GM18868 (cell line): ENCODE measurements around the gene BMERB1.

Experiments used
- ATAC-seq: cut with Tn5 transposase; IDR thresholded peaks from one replicate; pipeline ENCODE4 v1.9.1; 2021; ENCODE audit warnings: mild to moderate bottlenecking, moderate library complexity; ENCODE audit not compliant: unreplicated experiment

BMERB1 gene

GRCh38 chr16:15493466-15494180, 59.2 kb downstream of the BMERB1 start:
- no peak for ATAC-seq

GRCh38 chr16:15494236-15494635, 59.8 kb downstream of the BMERB1 start:
- ATAC-seq = no peak

DNA sequence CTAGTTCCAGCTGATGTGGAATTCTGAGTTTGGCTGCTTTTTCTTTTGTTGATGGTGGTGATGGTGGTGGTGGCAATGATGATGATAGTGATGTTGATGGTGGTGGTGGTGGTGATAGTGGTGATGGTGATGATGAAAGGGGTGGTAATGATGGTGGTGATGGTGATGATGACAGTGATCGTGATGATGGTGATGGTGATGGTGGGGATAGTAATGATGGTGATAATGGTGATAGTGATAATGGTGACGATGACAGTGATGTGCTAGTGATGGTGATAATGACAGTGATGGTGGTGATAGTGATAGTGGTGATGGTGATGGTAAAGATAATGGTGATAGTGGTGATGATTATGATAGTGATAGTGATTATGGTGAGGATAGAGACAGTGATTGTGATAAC, 61.5 kb downstream of the BMERB1 start:
- ATAC-seq = no peak

DNA sequence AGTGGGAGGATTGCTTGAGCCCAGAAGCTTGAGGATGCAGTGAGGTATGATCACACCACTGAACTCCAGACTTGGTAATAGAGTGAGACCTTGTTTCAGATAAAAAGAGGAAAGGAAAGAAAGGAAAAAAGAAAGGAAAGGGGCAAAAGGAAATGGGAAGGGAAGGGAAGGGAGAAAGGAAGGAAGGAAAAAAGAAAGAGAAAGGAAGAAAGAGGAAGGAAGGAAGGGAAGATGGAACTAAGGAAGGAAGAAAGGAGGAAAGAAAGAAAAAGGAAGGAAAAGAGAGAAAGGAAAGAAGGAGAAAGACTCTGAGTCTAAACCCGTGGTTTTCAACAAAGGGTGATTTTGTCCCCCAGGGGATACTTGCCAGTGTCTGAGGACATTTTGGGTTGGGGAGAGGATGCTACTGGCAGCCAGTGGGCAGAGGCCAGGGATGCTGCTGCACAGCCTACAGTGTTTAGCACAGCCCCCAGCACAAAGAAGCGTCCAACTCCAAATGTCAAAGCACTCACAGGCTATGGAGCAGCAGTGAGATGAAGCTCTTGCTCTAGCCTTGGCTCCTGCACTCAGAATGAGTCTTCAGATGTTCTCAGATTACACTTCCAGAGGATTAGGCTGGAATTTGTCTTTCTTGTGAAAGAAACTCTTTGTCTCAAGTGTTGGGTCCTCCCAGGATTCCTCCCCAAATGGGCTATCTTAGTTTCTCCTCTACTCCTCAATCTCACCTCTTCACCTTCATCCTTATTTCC, 64.2 kb downstream of the BMERB1 start:
- no peak for ATAC-seq

DNA sequence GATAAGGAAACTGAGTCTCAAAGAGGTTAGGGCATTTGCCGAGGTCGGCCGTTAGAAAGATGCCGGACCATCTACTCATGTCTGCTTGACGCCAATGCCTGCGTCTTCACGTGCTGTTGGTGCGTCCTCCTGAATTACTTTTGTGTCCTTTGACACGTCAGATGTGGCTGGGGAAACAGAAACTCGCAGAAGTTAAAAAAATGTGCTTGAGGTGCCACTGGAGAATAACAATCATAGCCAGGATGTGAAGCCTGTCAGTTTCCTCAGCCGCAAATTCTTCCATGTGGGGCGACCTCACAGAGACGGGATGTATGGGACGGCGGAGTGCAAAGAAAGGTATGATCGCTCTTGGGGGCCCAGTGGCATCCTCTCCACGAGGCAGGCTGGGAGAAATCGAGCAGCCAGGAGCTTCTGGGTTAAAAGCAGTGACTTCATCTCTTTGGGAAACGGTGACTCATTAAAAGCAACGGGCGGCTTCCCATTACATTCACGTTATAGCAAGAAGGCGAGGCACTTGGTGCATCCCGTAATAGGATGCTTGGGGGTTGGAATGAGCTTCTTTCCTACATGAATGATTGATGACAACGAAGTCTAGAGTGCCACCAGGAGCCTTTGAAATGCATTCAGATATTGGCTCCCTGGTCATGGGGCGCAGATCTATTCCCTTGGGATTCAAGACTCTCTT, 67.8 kb downstream of the BMERB1 start:
- no peak for ATAC-seq

DNA sequence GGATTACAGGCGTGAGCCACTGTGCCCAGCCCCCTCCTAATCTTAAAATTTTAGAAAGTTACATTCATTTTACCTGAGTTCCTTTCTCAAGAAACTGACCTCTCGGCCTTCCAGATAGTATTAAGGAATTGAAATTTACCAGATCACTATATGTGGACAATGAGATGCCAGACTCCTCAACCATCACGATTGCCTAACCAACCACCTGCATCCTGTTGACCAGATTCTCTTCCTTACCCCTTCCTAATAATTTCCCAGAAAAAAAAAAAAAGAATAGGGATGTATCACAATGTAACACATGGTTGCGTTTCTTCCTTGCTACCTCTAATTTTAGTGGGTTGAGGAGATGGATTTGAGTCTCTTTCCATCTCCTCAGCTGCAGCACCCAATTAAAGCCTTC, 72.1 kb downstream of the BMERB1 start:
- ATAC-seq = no peak

DNA sequence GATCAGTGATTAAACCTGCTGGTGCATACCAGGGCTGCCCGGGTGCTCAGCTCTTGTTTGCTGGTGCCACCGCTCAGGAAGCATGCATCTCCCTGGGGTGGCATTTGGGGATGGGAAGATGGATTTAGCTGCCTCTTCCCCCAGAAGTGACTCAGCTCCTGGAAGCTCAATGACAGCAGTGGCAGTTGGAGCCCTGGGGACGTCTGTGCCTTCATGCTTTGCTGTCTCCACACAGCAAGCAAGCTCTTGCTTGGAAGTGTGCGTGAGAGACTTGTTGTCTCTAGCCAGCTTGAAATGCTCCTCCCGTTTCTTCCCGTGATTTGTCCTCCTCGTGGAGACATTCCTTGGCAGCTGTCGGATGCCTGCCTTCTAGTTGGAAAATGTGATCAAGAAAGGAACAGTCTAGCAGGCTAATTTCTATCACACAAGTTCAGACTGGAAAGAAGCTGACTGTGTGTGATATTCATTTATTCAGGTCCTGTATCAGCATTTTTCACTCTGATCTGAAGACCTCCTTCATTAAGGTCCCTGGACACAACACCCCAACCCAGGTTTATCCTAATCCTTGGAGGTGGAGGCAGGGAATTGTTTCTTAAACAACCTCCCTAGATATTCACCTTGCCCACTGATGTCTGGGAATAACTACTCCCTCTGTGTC, 73.0 kb downstream of the BMERB1 start:
- ATAC-seq = no peak

DNA sequence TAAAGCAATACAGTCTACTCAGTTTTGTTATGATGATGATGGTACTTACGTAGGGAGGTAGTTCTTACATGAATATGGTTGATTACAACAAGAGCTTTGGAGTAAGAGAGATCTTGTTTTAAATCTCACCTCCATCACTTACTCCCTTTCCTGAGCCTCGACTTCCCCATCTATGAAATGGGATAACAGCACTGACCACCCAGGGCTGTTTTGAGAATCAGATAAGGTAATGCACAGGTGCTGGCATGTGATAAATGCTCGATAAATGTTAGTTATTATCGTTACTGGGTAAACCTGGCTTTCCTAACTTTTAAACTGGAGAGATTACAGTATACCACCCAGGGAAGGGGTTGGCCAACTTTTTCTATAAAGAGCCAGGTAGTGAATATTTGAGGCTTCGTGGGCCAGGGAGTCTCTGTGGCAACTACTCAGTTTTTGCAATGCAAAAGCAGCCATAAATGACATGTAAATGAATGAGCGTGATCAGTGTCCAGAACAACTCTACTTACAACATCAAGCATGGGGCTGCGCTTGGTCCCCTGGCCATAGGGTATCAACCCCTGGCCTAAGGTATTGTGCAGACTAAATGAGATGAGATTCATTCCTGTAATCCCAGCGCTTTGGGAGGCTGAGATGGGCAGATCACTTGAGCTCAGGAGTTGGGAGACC, 73.7 kb downstream of the BMERB1 start:
- no peak for ATAC-seq

DNA sequence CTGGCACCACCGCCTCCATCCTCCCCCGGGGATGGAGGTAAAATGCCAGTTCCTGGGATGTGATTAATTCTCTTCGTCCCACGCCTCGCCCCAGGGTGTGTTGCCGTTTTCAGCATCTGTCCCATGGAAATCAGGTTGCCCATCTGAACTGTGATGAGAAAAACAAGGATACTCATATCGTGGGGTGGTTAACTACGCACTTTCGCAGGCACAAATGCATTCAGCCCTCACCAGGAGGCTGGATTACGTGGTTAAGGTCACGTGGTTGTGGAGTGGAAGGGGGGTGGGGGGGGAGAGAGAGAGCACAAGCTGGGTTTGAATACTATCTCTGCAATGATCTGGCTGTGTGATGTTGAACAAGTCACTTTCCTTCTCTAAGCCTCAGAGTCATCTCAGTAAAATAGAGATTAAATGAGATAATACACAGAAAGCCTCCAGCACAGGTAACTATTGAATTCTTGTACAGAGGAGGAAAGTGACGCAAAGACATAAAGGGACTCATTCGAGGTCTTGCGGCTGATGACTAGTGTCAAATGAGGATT, 74.7 kb downstream of the BMERB1 start:
- no peak for ATAC-seq

- no peak for ATAC-seq
These were observed 75.5 kb downstream of the BMERB1 start for GRCh38 chr16:15509593-15510535.

DNA sequence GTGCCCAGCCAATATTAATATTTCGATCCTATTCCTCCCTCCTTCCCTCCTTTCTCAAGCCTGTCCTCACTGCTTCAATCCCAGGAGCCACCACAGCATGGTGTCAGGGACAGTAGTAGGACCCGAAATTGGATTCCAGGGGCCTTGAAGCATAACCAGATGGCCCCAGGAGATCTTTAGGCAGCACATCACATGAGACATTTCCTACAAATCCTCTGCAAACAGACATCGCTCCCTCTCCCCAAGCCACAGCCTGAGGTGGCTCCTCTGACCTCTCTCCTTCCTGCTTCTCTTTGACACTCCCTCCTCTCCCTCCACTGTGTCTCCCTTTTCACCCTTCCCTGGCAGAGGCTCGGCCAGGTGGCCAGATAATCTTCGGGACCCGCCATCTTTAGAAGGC, 76.6 kb downstream of the BMERB1 start:
- ATAC-seq = no peak

- no peak for ATAC-seq
These were observed 77.5 kb downstream of the BMERB1 start for GRCh38 chr16:15511759-15512487.

GRCh38 chr16:15513156-15513555, 78.8 kb downstream of the BMERB1 start:
- ATAC-seq = no peak

DNA sequence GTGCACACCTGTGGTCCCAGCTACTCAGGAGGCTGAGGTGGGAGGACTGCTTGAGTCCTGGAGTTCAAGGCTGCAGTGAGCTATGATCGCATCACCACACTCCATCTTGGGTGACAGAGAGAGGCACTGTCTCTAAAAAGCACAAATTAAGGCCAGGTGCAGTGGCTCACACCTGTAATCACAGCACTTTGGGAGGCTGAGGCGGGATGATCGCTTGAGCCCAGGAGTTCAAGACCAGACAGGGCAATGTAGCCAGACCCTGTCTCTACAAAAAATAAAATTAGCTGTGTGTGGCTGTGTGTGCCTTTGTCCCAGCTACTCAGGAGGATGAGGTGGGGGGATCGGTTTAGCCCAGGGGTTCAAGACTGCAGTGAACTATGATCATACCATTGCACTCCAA, 81.6 kb downstream of the BMERB1 start:
- no peak for ATAC-seq

- no peak for ATAC-seq
These were observed 82.2 kb downstream of the BMERB1 start for GRCh38 chr16:15516609-15517008.

DNA sequence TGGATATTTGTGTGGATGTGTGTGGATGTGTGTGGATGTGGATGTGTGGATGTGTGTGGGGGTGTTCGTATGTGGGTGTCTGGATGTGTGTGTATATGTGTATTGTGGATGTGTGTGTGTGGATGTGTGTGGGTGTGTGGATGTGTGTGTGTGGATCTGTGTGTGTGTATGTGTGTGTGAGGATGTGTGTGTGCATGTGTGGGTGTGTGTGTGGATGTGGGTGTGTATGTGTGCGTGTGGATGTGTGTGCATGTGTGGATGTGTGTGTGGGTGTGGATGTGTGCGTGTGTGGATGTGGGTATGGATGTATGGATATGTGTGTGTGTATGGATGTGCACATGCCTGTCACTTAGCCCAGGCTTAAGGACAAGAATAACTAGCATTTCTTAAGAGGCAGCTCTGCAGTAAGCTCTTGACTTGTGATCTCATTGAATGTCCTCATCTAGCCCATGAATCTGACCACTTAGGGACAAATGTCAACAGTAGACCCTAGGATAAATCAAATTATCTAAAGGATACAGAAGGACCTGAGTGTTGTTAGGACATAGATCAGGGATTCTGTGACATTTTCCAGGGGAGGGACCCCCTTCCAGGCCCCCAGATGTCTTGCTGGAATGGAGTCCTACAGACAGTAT, 83.5 kb downstream of the BMERB1 start:
- no peak for ATAC-seq

GRCh38 chr16:15518381-15519351, 84.3 kb downstream of the BMERB1 start:
- ATAC-seq = no peak
